Heart right ventricle (tissue), 16 donors: ENCODE data around the gene TPRX1. TPM values are rescaled to one million over a fixed set of nuclear protein-coding genes. Genes with fewer than 3 reads are reported as not detected.
"Not testable (repeated sequence)": the region's sequence is repeated elsewhere in the genome, so short reads cannot be mapped to it uniquely, and the experiment has no call there.

ENCODE experiments used
- ATAC-seq, 8 donors: fragments of 200-7000 bp; cut with Tn5 transposase; one replicate each; pipeline ENCODE4 v1.9.1; 2020; ENCODE audit warnings: mild to moderate bottlenecking in 8 of 8, moderate library complexity in 8 of 8, moderate number of reproducible peaks in 1 of 8
- DNase-seq, 2 donors: peaks; one replicate each; pipeline ENCODE4 v3.0.0-alpha.2; 2020
- H3K27ac ChIP-seq, 10 donors: fragments of 200-600 bp; sonication (generic) in 2 of 10; one replicate each; pipeline versions ENCODE4 v1.5.0 to v1.8.0; 2020 to 2022; ENCODE audit warnings: mild to moderate bottlenecking in 3 of 10
- H3K27me3 ChIP-seq, 7 donors: fragments of 200-600 bp; one replicate each; pipeline ENCODE4 v1.8.0; 2021 to 2022; ENCODE audit warnings: mild to moderate bottlenecking in 2 of 7
- H3K36me3 ChIP-seq, 9 donors: fragments of 200-600 bp; sonication (generic) in 1 of 9; one replicate each; pipeline versions ENCODE4 v1.5.0 to v1.8.0; 2020 to 2022; ENCODE audit warnings: mild to moderate bottlenecking in 2 of 9
- H3K4me1 ChIP-seq, 9 donors: fragments of 200-600 bp; sonication (generic) in 1 of 9; one replicate each; pipeline versions ENCODE4 v1.5.0 to v1.8.0; 2020 to 2022; ENCODE audit warnings: mild to moderate bottlenecking in 4 of 9
- H3K4me3 ChIP-seq, 10 donors: fragments of 200-600 bp; sonication (generic) in 2 of 10; one replicate each; pipeline versions ENCODE4 v1.5.0 to v1.8.0; 2020 to 2022; ENCODE audit warnings: mild to moderate bottlenecking in 7 of 10, moderate library complexity in 2 of 10
- H3K9me3 ChIP-seq, 11 donors: fragments of 200-600 bp in 10 of 11; sonication (generic) in 2 of 11; one replicate each; pipeline versions ENCODE4 v1.5.0 to v1.8.0; 2013 to 2022; ENCODE audit warnings: mild to moderate bottlenecking in 2 of 11, control low read depth in 1 of 11, moderate library complexity in 1 of 11
- WGBS, 2 donors: extraction: QIAGEN DNeasy Blood & Tissue Kit; methylation state at CpG; one replicate each; pipeline ENCODE4 v1.1.7; 2013; ENCODE audit warnings: inconsistent platforms in 1 of 2; 5-methylcytosine and 5-hydroxymethylcytosine counted together
- intact Hi-C, 10 donors: fragments of 100-400 bp; cut with DNase I; formaldehyde crosslinking; loops; one replicate each; pipeline versions ENCODE4 v1.11.1 to v1.14.2; 2022
- polyA plus RNA-seq, 2 donors: library from polyadenylated mRNA; stranded (reverse); fragments of 200-250 nt; gene quantifications; one replicate each; pipeline ENCODE4 v1.2.3, GENCODE V29; 2013
- total RNA-seq, 10 donors: library from RNA; stranded (reverse); fragmentation: NEBNext Ultra II Directional in 3 of 10; extraction: Animal tissue kit (Norgen Biotek cat#: 25700) in 3 of 10; gene quantifications; one replicate each; pipeline versions ENCODE4 v1.2.1 to v1.2.4, GENCODE V29; 2021 to 2023
- TF ChIP-seq, protein P1 (sequence below), 9 donors: fragments of 200-600 bp; sonication (generic) in 2 of 9; IDR thresholded peaks; one replicate each; pipeline versions ENCODE4 v1.5.0 to v1.8.0; 2021 to 2022; ENCODE audit warnings: antibody characterized with exemption in 9 of 9, mild to moderate bottlenecking in 5 of 9, moderate library complexity in 1 of 9
- donor health status: Arrhythmogenic right ventricular cardiomyopathy.
- donor health status: ischemic (EF 13 %, LVEDD 7.1; RV severe dilation, severe dysfunction).
- donor health status: healthy with polysubstance abuse.
- donor health status: DM: no; HTN: yes; CAD: no.
- donor health status: DM: no; HTN: no; CAD: no.
- donor health status: ischemic (EF 25% LVEDD 6.9; RV normal size, moderate dysfunction).
- donor health status: ischemic (EF 25% LVEDD 5.7; RV mildly dilated, moderate dysfunction).
- donor health status: healthy.
- donor health status: DM: yes; HTN: yes; CAD: no.
- donor health status: Ischemic cardiomyopathy.
- donor health status: ischemic (EF 35%, LVEDD 5.7; RV mildly dilated, moderate dysfunction).
- donor health status: nonischemic (EF 11% LVEDD 7.7; RV severe dilation, severe dysfunction).
- donor health status: DM: yes; HTN: yes; CAD: no.
- donor health status: PGD.
- donor health status: ischemic (EF 29% LVEDD 5.4; RV normal size, mild dysfunction).
- donor health status: nonischemic (EF 23%, LVEDD 6.1; RV moderate dilation, normal function).

Gene TPRX1
- total and polyA plus RNA-seq, 12 donors: not detected

DNA sequence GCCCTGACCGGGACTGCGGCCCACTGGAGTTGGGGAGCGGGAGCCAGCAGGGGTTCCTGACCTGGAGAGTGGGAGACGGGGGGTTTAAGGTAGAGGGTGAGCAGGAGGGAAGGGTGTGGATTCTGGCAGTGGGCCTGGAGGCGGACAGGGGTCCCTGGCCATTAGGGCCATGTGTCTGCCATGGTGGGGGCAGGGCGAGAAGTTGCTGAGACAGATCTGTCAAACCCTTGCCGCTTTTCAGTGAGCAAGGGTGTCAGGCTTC is 38.1 kb downstream of the TPRX1 start:
- no peak for DNase-seq
- no peaks in the 10 kb centered on the region for H3K9me3 ChIP-seq
- H3K27ac ChIP-seq: no peak overlapping the region
- intact Hi-C loops: loop anchor here in 8 of 10 donors (1.0 to 10.0 kb wide), 5 partner anchors 22 to 99 kb away; no protein-coding TSS in a partner anchor
- no peak for ATAC-seq
- no peaks in the 10 kb centered on the region for H3K27me3 ChIP-seq
- TF ChIP-seq, protein P1, sequence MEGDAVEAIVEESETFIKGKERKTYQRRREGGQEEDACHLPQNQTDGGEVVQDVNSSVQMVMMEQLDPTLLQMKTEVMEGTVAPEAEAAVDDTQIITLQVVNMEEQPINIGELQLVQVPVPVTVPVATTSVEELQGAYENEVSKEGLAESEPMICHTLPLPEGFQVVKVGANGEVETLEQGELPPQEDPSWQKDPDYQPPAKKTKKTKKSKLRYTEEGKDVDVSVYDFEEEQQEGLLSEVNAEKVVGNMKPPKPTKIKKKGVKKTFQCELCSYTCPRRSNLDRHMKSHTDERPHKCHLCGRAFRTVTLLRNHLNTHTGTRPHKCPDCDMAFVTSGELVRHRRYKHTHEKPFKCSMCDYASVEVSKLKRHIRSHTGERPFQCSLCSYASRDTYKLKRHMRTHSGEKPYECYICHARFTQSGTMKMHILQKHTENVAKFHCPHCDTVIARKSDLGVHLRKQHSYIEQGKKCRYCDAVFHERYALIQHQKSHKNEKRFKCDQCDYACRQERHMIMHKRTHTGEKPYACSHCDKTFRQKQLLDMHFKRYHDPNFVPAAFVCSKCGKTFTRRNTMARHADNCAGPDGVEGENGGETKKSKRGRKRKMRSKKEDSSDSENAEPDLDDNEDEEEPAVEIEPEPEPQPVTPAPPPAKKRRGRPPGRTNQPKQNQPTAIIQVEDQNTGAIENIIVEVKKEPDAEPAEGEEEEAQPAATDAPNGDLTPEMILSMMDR (IDR thresholded peaks at IDR 0.05): no peak
- H3K36me3 ChIP-seq: no peaks in the 10 kb centered on the region
- no peak overlapping the region for H3K4me3 ChIP-seq
- H3K4me1 ChIP-seq: peaks cover 0 to 28% (median 4%) of the 10 kb centered on the region in 9 donors
- 76 to 89% methylated on average over 7 of the region's 7 CpGs for WGBS, 2 donors

- 29 to 32% methylated on average over 19 of the region's 19 CpGs for WGBS, 2 donors
- H3K4me1 ChIP-seq: peaks cover 0 to 24% (median 4%) of the 10 kb centered on the region in 9 donors
- TF ChIP-seq, protein P1 (IDR thresholded peaks at IDR 0.05): peak; percentile 67 to 91 (median 84)
- intact Hi-C loops: loop anchor here in 9 of 10 donors (1.0 to 10.0 kb wide), 5 partner anchors 23 to 99 kb away; no protein-coding TSS in a partner anchor
- no peaks in the 10 kb centered on the region for H3K9me3 ChIP-seq
- H3K36me3 ChIP-seq: no peaks in the 10 kb centered on the region
- no peak overlapping the region for H3K27ac ChIP-seq
- H3K4me3 ChIP-seq: no peak overlapping the region
- DNase-seq (peak; percentile 57 to 80), ATAC-seq (peak; percentile 76 to 84 (median 79))
- no peaks in the 10 kb centered on the region for H3K27me3 ChIP-seq
Observed at GRCh38 chr19:47765523-47766358, 38.6 kb downstream of the TPRX1 start.

GRCh38 chr19:47764705-47765104 is 39.6 kb downstream of the TPRX1 start:
- H3K27me3 ChIP-seq, ATAC-seq, H3K27ac ChIP-seq, H3K9me3 ChIP-seq, H3K36me3 ChIP-seq, DNase-seq, H3K4me3 ChIP-seq: not testable (repeated sequence)
- peaks cover 0 to 20% (median 4%) of the 10 kb centered on the region in 9 donors for H3K4me1 ChIP-seq
- intact Hi-C loops: loop anchor here in 4 of 10 donors (1.0 to 10.0 kb wide), 3 partner anchors 24 to 100 kb away; no protein-coding TSS in a partner anchor
- 87 to 90% methylated on average over 3 of the region's 3 CpGs for WGBS, 2 donors

- H3K9me3 ChIP-seq: peaks cover 0 to 7% (median 0%) of the 10 kb centered on the region in 11 donors
- H3K27ac ChIP-seq: peak overlapping the region in 8 of 10 donors; percentile 4 to 78 (median 54)
- ATAC-seq (peak; percentile 51 to 85 (median 80)), DNase-seq (peak; percentile 53 to 67)
- TF ChIP-seq, protein P1 (IDR thresholded peaks at IDR 0.05): no peak
- peaks cover 0 to 20% (median 4%) of the 10 kb centered on the region in 9 donors for H3K4me1 ChIP-seq
- peaks cover 0 to 29% (median 13%) of the 10 kb centered on the region in 9 donors for H3K36me3 ChIP-seq
- intact Hi-C loops: loop anchor here in 3 of 10 donors (10.0 kb wide), 1 partner anchor 102 kb away; no protein-coding TSS in a partner anchor
- H3K27me3 ChIP-seq: no peaks in the 10 kb centered on the region
- 57 to 58% methylated on average over 18 of the region's 18 CpGs for WGBS, 2 donors
- H3K4me3 ChIP-seq: no peak overlapping the region
Observed at GRCh38 chr19:47762615-47763308, 41.6 kb downstream of the TPRX1 start.
